IPS-18c (cell line): ENCODE results near the gene FABP3.
A peak's percentile ranks its signal among the peaks of the same experiment; 100 is the strongest.

ENCODE experiments used
- H3K4me3 ChIP-seq: 2 replicates; pipeline ENCODE4 v1.7.0; 2013; ENCODE audit warnings: low read depth, mild to moderate bottlenecking, low read length, moderate library complexity; ENCODE audit not compliant: insufficient read depth
- H3K9me3 ChIP-seq: one replicate; pipeline ENCODE4 v1.6.1; 2013; ENCODE audit warnings: mild to moderate bottlenecking, low read length, moderate library complexity; ENCODE audit not compliant: control insufficient read depth, insufficient read depth

FABP3 gene

DNA sequence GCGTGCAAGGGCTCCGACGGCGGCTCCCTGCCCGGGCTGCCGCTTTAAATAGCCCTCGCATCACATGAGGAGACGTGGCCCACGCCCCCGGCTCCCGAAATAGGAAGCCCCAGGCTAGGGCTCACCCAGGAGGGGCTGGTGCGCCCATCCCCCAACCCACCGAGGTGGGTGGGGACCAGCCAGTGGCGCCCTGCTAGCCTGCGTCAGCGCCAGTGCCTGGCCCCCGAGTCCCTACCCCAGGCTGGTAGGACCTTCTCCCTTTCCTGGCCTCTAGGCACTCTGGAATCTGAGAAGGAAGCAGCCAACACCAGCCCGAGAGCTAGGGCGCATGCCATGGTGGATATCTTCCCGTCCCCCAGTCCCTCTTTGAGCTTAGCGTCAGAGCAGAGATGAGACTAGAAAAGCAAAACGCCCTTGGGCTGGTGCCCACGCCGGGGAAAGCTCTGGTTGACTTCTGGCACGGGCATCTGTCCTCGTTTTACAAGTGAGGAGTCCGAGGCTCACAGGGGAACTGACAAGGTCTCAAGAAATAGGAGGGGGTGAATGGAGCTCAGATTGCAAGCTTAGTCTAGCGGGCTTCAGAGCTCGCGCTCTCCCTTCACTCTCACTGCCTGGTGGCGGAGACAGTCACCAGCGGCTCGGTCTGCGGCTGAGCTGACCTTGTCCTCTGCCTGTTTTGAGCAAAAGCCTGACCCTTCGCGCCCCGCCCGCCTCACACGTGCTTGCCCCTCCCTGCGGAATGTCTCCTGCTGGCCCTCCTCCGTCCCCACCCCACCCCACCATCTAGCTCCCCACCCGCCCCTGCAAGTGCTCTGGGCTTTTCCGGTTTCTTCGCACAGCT is at the start of gene FABP3:
Gene FABP3, minus strand, starts transcription at position 21 of the 841 bp plus-strand sequence. CDS start 62 bp downstream, outside the sequence.
- peak within 1 kb of the TSS; percentile 42 for H3K4me3 ChIP-seq
- no peaks in the 10 kb centered on the region for H3K9me3 ChIP-seq

DNA sequence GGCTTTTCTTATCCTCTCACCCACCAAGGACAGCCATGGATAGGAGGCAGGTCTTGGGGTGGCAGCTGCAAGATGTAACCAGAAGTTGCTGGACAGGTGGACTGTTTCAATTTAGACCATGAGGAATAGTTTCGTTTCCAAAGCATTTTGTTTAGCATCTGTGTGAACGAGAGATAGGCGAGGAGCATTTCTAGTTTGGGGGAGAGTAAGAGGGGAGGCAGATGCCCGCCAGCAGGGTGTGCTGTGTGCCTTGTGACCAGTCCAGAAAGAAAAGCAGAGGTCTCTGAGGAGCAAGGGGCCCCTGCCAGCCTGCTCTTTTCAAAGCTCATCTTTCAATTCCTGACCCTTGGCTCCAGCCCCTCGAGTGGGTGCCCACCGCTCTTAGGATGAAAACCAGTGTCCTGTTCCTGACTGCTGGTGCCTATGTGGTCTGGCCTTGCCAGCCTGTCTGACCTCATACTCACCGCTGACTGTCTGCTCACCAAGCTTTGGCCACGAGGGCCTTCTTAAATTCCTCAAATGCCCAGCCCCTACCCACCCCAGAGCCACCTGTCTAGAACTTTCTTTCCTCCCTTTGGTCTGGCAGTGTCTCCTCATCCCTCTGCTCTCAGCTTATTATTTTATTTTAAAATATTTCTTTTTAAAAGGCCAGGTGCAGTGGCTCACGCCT is 48.6 kb upstream of the FABP3 start:
- H3K9me3 ChIP-seq = no peaks in the 10 kb centered on the region
- H3K4me3 ChIP-seq = no peak overlapping the region

DNA sequence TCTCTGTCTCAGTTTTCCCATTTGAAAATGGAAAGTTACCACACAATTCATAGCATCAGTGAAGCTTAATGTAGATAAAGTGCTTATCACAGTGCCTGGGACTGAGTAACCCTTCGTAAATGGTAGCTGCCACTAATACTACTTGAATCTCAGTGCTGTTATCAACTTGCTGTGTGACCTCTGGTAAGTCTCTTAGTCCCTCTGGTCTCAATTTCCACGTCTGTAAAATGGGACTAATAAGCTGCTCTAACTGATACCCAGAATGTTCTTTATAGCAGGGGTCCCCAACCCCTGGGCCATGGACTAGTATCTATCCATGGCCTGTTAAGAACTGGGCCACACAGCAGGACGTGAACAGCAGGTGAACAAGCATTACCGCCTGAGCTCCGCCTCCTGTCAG is 47.8 kb upstream of the FABP3 start:
- Histone ChIP-seq H3K9me3 (no peaks in the 10 kb centered on the region), H3K4me3 (no peak overlapping the region)

DNA sequence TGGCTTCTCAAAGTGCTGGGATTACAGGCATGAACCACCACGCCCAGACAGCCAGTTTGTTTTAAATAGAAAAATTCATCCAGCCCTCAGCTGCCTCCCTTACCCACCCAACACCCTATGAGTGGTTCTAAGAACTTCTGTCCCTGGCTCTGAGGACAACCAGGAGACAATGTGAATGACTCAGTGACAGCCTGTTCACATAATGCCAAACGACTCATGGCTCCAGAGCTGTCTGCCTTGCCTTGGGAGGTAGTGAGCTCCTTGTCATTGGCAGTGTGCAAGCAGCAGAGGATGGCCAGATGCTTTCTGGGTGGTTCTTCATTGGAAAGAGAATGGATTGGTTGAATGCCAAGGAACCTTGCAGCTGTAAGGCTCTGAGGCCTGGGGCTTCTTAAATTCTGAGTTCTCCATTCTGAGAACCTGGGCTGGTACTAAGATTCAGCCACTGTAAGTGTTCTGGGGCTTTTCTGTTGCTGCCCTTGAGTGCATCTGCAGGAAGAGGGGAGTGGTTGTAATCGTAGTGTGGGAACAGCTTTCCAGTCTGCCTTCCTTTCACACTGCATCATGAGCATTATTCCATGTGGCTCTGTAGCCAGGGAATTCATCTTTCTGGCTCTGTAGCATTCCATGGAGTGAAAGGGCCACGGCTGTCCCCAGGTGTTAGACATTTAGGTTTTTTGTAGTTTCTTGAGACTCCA is 45.9 kb upstream of the FABP3 start:
- Histone ChIP-seq H3K9me3 (no peaks in the 10 kb centered on the region), H3K4me3 (no peak overlapping the region)

DNA sequence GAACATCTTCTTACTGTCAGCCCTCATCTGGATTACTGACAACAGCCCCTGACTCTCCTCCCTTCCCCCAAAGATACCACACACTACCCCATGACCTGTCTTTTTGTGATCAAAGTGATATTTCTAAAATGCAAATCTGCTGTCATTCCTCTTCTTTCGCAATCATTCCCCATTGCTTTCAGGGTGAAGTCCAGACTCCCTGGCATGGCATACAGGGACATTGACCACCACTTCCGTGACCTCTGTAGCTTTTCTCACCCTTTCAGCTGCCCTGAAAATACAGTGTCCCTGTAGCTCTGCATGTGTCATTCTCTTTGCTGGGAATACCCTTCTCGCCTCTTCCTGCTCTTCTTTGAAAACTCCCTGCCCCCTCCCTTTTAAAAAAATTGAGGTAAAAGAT is 44.3 kb upstream of the FABP3 start:
- Histone ChIP-seq H3K4me3 (no peak overlapping the region), H3K9me3 (no peaks in the 10 kb centered on the region)

DNA sequence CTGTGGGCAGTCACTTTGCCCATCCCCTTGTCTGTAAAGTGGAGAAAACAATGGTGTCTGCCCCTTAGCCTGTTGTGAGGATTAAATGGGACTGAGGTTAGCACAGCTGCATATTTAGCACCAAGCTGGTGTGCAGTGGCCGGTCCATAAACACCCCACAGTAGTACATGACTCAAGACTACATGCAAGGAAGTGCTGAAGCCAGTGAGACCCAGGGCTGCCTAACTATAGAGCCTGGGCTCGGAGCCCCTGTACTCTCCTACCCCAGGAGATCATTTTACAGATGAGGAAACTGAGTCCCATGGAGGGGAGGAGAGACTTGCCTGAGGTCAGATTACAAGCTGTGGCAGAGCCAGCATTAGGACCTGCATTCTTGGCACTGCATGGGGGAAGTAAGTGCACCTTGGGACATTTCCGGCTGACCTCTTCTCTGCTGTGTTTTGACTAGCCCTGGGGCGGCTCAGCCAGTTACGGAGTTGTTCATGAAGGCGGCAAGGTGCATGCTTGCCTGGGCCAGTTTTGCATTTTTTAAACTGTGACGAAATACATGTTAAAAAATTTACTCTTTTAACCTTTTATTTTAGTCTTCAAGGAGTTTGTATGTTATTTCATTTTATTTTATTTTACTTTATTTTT is 43.3 kb upstream of the FABP3 start:
- Histone ChIP-seq H3K4me3 (0 out of 2 replicates have a peak overlapping the region, but pooled peaks have one; percentile 4), H3K9me3 (no peaks in the 10 kb centered on the region)

DNA sequence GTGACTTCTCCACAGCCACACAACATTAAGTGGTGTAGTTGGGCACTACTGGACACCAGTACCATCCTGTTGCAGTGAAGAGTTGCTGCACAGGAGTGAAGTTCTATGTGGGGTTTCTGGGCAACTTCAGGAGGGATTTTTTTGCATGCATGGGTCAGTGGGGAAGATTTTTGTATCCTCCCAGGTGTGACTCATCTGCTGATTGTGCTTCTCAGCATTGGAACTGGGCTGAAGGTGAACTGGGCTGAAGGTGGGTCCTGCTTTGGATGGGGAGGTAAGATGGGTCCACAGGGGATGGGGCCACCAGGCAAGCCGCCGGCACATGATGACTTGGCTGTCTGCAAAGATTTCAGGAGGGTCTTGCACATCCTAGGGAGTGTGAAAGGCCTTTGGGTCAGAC is 42.8 kb upstream of the FABP3 start:
- Histone ChIP-seq H3K4me3 (0 out of 2 replicates have a peak overlapping the region, but pooled peaks have one; percentile 4), H3K9me3 (no peaks in the 10 kb centered on the region)

DNA sequence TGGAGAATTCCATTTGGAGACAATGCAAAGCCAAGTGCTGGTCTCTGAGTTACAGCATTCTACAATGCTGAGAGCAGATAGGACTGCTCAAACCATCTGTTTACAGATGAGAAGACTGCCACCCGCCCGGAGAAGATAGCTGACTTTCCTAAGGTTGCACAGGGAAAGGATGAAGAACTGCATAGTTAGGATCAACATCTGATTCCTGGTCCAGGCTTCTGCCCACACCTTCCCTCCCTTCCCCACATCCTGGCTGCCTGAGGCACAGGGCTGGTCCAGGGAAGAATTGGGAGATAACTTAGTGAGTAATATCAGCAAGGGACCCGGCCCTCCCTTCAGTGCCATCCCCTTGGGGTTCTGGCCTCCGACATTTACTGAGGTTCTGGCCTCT is 42.1 kb upstream of the FABP3 start:
- H3K4me3 ChIP-seq = peak overlapping the region; percentile 91; the same call in 1 of the 2 replicates
- no peaks in the 10 kb centered on the region for H3K9me3 ChIP-seq

DNA sequence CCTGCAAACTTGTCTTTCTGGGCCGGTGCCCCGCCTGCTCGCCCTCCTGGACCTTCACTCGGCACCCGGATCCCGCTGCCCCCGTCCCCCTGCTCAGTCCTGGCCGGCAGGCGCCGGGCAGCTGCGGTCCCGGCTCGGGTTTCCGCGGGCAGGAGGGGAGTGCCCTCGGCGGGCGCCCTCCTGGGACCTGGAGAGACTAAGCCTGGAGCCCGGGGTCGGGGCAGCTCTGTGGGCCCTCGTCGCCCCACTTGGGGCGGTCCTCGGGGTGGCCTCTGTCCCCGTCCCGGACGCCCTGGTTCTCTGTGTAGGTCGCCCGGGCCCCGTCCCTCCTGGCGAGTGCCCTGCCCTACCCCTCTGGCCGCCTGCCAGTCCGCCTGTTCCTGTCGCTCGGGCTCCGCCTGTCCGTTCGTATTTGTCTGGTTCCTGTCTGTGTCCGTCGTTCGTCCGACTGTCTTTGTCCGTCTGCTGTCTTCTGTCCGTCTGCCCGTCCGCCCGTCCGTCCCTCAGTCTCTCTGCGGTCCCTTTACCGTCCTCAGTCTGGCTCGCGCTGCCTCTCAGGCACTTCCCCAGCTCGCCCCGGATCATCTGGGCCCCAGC is 40.6 kb upstream of the FABP3 start:
- no peaks in the 10 kb centered on the region for H3K9me3 ChIP-seq
- peak overlapping the region; percentile 91 for H3K4me3 ChIP-seq

DNA sequence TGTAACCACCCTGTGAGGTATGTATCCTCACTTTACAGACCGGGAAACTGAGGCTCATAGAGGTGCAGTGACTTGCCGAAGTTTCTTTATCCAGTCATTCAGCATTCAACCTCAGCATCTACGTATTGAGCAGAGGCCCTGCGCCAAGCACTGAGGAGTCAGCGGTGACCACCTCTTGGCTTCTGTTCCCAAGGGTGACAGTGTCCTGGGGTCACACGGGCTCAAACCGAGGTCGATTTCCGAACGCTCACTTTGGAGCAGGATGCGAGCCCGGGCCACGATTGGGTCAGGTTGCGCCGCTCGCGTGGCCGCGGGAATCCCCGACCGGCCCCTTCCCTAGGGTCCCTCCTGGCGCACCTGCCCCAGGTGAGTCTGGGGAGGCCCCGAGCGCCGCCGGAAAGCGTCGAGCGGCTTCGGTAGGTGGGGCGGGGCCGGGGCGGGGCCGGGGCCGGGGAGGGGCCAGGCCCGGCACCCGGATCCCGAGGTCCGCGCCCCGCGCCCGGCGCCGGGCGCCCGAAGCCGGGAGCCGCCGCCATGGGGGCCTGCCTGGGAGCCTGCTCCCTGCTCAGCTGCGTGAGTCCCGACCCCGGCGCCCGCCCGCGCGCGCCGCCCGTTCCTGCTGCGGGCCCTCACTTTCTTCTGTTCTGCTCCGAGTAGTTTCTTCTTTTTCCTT is 40.0 kb upstream of the FABP3 start, which contains the start of gene SERINC2:
Gene SERINC2, plus strand, starts transcription at position 482 of the 673 bp plus-strand sequence. Its CDS starts 53 bp downstream, at position 535.
- peak within 1 kb of the TSS; percentile 91 for H3K4me3 ChIP-seq
- no peaks in the 10 kb centered on the region for H3K9me3 ChIP-seq

DNA sequence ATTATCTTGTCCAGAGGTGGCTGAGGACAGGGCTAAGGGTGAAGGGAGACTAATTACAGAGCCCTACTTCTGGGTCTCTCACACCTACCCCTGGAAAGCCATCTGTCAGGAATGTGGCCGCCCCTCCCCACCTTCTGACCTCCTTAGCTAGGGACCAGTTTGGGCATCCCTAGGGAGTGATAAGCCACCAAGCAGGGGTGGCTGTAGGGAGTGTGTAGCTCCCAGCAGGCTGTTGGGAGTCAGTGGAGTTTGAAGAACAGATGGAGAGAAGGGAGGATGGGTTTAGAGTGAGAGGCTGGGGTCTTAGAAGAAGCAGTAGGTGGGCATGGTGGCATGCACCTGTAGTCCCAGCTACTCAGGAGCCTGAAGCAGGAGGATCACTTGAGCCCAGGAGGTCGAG is 39.3 kb upstream of the FABP3 start:
- 0 out of 2 replicates have a peak overlapping the region, but pooled peaks have one; percentile 51 for H3K4me3 ChIP-seq
- H3K9me3 ChIP-seq = no peaks in the 10 kb centered on the region

DNA sequence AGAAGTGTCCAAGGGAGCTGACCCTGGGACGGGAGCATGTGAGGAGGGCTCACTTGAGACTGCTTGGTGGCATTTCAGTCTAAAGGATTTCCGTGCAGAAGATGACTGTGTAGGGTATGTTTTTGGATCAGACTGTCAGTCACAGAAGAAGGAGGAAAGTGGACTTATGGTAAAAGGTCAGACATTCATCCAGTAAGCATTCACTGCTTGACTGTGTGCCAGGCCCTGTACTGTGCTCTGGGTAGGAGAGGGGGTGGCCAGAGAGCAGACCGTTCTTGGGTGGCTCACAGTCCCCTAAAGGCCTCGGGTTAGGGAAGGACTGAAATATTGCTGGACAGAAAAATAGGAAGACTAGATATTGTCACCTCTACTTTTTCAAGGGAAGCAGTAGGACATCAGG is 38.0 kb upstream of the FABP3 start:
- Histone ChIP-seq H3K4me3 (no peak overlapping the region), H3K9me3 (no peaks in the 10 kb centered on the region)

DNA sequence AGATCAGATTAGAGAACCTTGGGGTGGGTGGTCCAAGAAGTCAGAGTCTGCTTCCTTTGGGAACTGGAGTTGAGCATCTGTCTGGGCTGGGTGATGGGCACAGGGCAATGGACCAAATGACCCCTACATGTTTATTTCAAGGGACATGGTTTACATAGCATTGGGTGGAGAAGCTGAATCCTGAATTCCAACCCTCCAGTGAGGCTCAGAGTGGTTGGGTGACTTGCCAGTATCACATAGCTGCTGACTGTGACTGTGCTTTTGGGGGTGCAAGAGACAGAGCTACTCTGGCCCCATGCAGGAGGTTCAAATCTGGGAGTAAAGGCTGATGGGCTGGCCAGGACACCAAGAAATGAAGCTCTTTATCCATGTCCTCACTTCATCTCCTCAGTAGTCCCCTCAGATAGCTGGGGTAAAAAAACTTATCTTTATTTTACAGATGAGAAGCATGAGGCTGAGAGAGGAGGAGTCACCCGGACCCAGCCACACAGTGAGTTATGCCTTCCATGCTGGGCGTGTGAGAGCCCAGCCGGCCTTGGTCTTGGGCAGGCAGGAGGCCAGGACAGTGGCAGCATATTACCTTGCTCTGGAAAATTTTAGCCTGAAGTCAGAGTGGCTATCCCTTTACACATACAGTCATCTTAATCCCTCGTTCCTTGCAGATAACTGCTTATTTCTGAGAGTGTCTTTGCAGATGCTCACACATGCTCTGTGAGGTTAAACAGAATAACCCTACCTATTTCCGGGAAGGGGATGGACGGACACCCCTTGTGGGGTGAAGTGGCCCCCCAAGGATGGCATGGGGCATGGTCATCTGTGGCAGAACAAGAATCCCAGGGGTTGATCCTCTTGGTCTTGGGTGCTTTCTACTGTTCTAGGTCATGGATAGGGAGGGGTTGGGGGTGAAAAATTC is 37.3 kb upstream of the FABP3 start:
- Histone ChIP-seq H3K4me3 (no peak overlapping the region), H3K9me3 (no peaks in the 10 kb centered on the region)

DNA sequence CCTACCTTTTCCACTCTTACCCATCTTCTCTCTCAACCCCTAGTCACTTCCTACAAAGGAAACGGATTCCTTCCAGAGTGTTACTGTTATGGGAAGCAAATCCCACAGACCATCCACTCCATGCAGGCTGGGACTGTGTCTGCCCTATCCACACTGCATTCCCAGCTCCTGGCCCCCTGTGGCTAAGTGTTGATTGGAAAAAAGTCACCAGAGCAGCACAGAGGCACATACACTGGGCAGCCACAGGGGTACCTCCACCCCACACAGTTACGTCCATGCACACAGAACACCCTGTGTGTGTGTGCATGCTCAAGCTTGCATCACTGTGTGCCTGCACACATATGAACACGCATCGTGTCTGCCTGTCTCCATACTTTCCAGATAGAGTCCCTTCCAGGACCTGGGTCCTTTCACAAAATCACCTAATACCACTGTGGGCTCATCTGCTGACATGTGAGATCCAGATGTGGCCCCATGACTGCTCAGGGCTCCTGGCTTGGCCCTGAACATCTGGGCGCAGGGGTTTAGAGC is 36.0 kb upstream of the FABP3 start:
- Histone ChIP-seq H3K9me3 (no peaks in the 10 kb centered on the region), H3K4me3 (no peak overlapping the region)

DNA sequence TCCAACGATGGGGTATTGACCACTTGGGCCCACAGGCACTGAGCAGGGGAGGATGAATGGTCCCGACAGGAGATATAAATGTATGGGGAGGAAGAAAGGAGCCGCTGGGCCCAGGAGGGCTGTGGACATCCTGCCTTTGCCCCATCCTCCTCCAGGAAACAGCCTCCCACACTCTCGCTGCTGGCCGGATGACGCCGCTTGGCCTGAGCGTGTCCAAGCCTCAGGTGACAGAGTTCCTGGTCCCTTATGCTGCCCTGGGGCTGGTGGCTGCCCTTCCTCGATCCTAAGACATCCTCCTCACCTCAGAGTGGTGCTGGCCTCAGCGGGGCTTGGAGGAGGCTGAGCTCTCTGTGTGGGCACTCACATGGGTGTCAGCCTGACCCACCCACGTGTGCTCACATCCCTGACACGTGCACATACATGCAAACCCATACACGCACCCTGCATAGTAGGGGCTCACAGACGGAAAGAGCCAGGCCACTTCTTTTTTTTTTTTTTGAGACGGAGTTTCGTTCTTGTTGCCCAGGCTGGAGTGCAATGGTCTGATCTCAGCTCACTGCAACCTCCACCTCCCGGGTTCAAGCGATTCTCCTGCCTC is 34.3 kb upstream of the FABP3 start:
- no peak overlapping the region for H3K4me3 ChIP-seq
- no peaks in the 10 kb centered on the region for H3K9me3 ChIP-seq
